ENCODE results near the gene MGMT. TPM values are rescaled to one million over a fixed set of nuclear protein-coding genes. Genes with fewer than 3 reads are reported as not detected.

Gene MGMT
- total RNA-seq, 1 experiment from 2014 or later: 11.5 TPM

DNA sequence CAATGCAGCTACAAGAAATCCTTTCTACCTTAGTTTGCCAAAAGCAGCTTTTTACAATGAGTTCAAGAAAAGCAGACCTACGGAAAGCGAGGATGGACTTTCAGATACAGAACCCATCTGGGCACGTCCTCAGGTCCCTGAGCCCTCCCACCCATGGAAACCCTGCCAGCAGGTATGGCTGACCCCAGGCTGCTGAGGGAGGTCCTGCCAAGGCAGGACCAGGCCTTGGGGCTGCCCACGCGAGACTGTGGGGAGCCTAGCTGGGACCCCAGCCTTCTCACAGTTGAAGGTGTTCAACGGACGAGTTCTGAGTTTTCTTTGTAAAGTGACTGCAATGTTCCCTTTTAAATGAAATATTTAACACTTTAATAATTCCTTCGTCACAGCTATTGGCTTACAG, 245.0 kb downstream of the MGMT start:
- no peak overlapping the region for H3K9ac ChIP-seq (ENCODE audit: low read length)
- intact Hi-C loops (cut with micrococcal nuclease): no loop called here
- no peaks in the 10 kb centered on the region for H3K27me3 ChIP-seq (ENCODE audit: insufficient read depth, low read length)
- BruUV-seq (replicated peaks): no TSS peak
- H3K9me2 ChIP-seq (ENCODE audit: insufficient read depth): no peaks in the 10 kb centered on the region
- H3K79me2 ChIP-seq (ENCODE audit: insufficient read depth, low read length): no peaks in the 10 kb centered on the region
- RAD21 ChIA-PET (ENCODE audit: low non-redundant PET in 1 of 2, low total read pairs in 2 of 2, uncharacterized antibody in 2 of 2, unreplicated experiment in 2 of 2): no interaction called here
- no peaks in the 10 kb centered on the region for H3K4me1 ChIP-seq (ENCODE audit: control insufficient read depth in 1 of 2, insufficient read depth in 2 of 2, low read length in 2 of 2)
- no peak overlapping the region for H2AFZ ChIP-seq (ENCODE audit: low read depth, low read length, poor library complexity, severe bottlenecking)
- no peak overlapping the region for H3K4me3 ChIP-seq (replicated peaks in 1 of 2; ENCODE audit: low read depth in 1 of 2, low read length in 2 of 2)
- H4K20me1 ChIP-seq (ENCODE audit: insufficient read depth): no peaks in the 10 kb centered on the region
- no peaks in the 10 kb centered on the region for H3K9me3 ChIP-seq (ENCODE audit: control insufficient read depth in 1 of 2, insufficient read depth in 1 of 2, low read depth in 1 of 2, low read length in 2 of 2)
- CTCF ChIA-PET: no interaction called here
- no peaks in the 10 kb centered on the region for H3K36me3 ChIP-seq (ENCODE audit: control insufficient read depth in 1 of 2, insufficient read depth in 2 of 2, low read length in 2 of 2)
- TF ChIP-seq SRF (IDR thresholded peaks at IDR 0.05; ENCODE audit: low read depth) (no peak), ELF1 (IDR thresholded peaks at IDR 0.05; ENCODE audit: borderline replicate concordance, low read depth) (no peak), CEBPB (IDR thresholded peaks at IDR 0.05; ENCODE audit: low read depth) (no peak), YY1 (IDR thresholded peaks at IDR 0.05; ENCODE audit: extremely low read depth, insufficient replicate concordance, low read depth, low read length) (no peak), ZFX (IDR thresholded peaks at IDR 0.05) (no peak), POLR2A (IDR thresholded peaks at IDR 0.05; ENCODE audit: borderline replicate concordance, extremely low read depth, insufficient read depth, insufficient read length) (no peak), CBX3 (IDR thresholded peaks at IDR 0.05; ENCODE audit: low read depth) (no peak), SIN3A (IDR thresholded peaks at IDR 0.05; ENCODE audit: low read depth) (no peak)
- TF ChIP-seq, protein P1, sequence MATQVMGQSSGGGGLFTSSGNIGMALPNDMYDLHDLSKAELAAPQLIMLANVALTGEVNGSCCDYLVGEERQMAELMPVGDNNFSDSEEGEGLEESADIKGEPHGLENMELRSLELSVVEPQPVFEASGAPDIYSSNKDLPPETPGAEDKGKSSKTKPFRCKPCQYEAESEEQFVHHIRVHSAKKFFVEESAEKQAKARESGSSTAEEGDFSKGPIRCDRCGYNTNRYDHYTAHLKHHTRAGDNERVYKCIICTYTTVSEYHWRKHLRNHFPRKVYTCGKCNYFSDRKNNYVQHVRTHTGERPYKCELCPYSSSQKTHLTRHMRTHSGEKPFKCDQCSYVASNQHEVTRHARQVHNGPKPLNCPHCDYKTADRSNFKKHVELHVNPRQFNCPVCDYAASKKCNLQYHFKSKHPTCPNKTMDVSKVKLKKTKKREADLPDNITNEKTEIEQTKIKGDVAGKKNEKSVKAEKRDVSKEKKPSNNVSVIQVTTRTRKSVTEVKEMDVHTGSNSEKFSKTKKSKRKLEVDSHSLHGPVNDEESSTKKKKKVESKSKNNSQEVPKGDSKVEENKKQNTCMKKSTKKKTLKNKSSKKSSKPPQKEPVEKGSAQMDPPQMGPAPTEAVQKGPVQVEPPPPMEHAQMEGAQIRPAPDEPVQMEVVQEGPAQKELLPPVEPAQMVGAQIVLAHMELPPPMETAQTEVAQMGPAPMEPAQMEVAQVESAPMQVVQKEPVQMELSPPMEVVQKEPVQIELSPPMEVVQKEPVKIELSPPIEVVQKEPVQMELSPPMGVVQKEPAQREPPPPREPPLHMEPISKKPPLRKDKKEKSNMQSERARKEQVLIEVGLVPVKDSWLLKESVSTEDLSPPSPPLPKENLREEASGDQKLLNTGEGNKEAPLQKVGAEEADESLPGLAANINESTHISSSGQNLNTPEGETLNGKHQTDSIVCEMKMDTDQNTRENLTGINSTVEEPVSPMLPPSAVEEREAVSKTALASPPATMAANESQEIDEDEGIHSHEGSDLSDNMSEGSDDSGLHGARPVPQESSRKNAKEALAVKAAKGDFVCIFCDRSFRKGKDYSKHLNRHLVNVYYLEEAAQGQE (IDR thresholded peaks at IDR 0.05; ENCODE audit: low read depth): no peak
- TF ChIP-seq, protein P2, sequence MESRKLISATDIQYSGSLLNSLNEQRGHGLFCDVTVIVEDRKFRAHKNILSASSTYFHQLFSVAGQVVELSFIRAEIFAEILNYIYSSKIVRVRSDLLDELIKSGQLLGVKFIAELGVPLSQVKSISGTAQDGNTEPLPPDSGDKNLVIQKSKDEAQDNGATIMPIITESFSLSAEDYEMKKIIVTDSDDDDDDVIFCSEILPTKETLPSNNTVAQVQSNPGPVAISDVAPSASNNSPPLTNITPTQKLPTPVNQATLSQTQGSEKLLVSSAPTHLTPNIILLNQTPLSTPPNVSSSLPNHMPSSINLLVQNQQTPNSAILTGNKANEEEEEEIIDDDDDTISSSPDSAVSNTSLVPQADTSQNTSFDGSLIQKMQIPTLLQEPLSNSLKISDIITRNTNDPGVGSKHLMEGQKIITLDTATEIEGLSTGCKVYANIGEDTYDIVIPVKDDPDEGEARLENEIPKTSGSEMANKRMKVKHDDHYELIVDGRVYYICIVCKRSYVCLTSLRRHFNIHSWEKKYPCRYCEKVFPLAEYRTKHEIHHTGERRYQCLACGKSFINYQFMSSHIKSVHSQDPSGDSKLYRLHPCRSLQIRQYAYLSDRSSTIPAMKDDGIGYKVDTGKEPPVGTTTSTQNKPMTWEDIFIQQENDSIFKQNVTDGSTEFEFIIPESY (IDR thresholded peaks at IDR 0.05; ENCODE audit: extremely low read depth, insufficient replicate concordance, low read length): no peak
- DNase-seq (ENCODE audit: low read depth, low spot score): no peak
- POLR2A ChIA-PET: no interaction called here
- no peak overlapping the region for H3K27ac ChIP-seq (ENCODE audit: low read depth, low read length)
- no peak for ATAC-seq
- no peak overlapping the region for H3K4me2 ChIP-seq (ENCODE audit: low read length)
